ENCODE measurements around the gene PRKCI. TPM values are rescaled to one million over a fixed set of nuclear protein-coding genes. Genes with fewer than 3 reads are reported as not detected.
"Not testable (repeated sequence)": the region's sequence is repeated elsewhere in the genome, so short reads cannot be mapped to it uniquely, and the experiment has no call there.

PRKCI gene
- total RNA-seq, 1 donor from 2014 or later = 24.2 TPM

DNA sequence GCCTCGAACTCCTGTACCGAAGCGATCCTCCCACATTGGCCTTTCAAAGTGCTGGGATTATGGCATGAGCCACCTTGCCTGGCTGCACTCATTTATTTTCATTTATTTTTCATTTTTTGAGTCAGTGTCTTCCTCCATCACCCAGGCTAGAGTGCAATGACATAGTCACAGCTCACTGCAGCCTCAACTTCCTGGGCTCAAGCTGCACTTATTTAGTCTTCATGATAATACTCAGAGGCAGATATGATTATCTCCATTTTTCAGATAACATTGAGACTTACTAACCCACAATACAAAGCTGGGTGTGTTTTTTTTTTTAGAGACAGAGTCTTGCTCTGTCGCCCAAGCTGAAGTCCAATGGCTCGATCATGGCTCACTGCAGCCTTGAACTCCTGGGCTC is 10.0 kb downstream of the PRKCI start:
- Mint-ChIP-seq H3K4me1 (ENCODE audit: low read depth) (no peaks in the 10 kb centered on the region), H3K27me3 (ENCODE audit: insufficient read depth) (no peaks in the 10 kb centered on the region), H3K4me3 (no peak overlapping the region), H3K36me3 (ENCODE audit: low read depth) (peaks cover 10% of the 10 kb centered on the region), H3K9me3 (no peaks in the 10 kb centered on the region), H3K27ac (no peak overlapping the region)
- intact Hi-C loops (cut with micrococcal nuclease) = no loop called here
- DNase-seq (ENCODE audit: low spot score) = no peak

DNA sequence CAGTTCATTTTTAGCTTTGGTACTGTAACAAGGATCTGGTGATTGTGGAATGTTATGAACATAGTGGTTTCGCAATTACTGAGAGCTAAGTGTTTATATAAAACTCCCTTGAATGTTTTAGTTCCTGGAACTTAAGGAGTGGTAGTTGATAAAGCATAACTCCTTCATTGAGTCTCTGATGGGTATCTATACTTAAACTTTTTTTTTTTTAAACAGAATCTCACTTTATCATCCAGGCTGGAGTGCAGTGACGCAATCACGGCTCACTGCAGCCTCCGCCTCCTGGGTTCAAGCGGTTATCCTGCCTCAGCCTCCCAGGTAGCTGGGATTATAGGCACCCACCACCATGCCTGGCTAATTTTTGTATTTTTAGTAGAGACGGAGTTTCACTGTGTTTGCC is 11.3 kb downstream of the PRKCI start:
- peaks cover 10% of the 10 kb centered on the region for H3K36me3 Mint-ChIP-seq (ENCODE audit: low read depth)
- no peaks in the 10 kb centered on the region for H3K9me3 Mint-ChIP-seq
- no peak for DNase-seq (ENCODE audit: low spot score)
- no peaks in the 10 kb centered on the region for H3K27me3 Mint-ChIP-seq (ENCODE audit: insufficient read depth)
- intact Hi-C loops (cut with micrococcal nuclease) = no loop called here
- no peak overlapping the region for H3K27ac Mint-ChIP-seq
- no peak overlapping the region for H3K4me3 Mint-ChIP-seq
- H3K4me1 Mint-ChIP-seq (ENCODE audit: low read depth) = no peaks in the 10 kb centered on the region

GRCh38 chr3:170240142-170240541 is 17.9 kb downstream of the PRKCI start:
- Mint-ChIP-seq H3K4me3 (no peak overlapping the region), H3K4me1 (ENCODE audit: low read depth) (no peaks in the 10 kb centered on the region), H3K36me3 (ENCODE audit: low read depth) (peaks cover 11% of the 10 kb centered on the region), H3K9me3 (no peaks in the 10 kb centered on the region), H3K27ac (no peak overlapping the region), H3K27me3 (ENCODE audit: insufficient read depth) (no peaks in the 10 kb centered on the region)
- intact Hi-C loops (cut with micrococcal nuclease) = no loop called here
- no peak for DNase-seq (ENCODE audit: low spot score)

DNA sequence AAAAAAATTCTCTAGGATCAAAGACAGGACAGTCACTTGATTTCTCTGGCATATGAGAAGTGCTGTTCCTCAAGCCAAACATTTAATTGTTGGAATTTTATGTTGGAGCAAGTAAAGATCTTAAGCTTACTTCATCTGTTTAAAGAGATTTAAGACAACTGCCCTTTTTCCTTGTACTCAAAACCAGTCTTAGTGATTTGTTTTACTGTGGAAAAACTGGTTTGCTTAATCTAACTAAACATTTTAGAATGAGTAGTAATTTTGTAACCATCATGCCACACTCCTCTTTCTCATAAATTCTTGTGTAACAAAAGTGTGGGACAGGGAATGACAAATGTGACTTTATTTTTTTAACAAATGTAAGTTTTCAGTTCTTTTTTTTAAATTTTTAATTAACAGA is 18.4 kb downstream of the PRKCI start:
- DNase-seq (ENCODE audit: low spot score) = no peak
- no peak overlapping the region for H3K27ac Mint-ChIP-seq
- H3K27me3 Mint-ChIP-seq (ENCODE audit: insufficient read depth) = no peaks in the 10 kb centered on the region
- intact Hi-C loops (cut with micrococcal nuclease) = no loop called here
- H3K4me1 Mint-ChIP-seq (ENCODE audit: low read depth) = no peaks in the 10 kb centered on the region
- no peak overlapping the region for H3K4me3 Mint-ChIP-seq
- no peaks in the 10 kb centered on the region for H3K9me3 Mint-ChIP-seq
- H3K36me3 Mint-ChIP-seq (ENCODE audit: low read depth) = peaks cover 10% of the 10 kb centered on the region

- H3K9me3 Mint-ChIP-seq = no peaks in the 10 kb centered on the region
- peaks cover 7% of the 10 kb centered on the region for H3K4me1 Mint-ChIP-seq (ENCODE audit: low read depth)
- no peak for DNase-seq (ENCODE audit: low spot score)
- peaks cover 7% of the 10 kb centered on the region for H3K36me3 Mint-ChIP-seq (ENCODE audit: low read depth)
- H3K27me3 Mint-ChIP-seq (ENCODE audit: insufficient read depth) = no peaks in the 10 kb centered on the region
- no peak overlapping the region for H3K27ac Mint-ChIP-seq
- no peak overlapping the region for H3K4me3 Mint-ChIP-seq
- intact Hi-C loops (cut with micrococcal nuclease) = no loop called here
Measured at GRCh38 chr3:170244576-170244975, 22.4 kb downstream of the PRKCI start.

DNA sequence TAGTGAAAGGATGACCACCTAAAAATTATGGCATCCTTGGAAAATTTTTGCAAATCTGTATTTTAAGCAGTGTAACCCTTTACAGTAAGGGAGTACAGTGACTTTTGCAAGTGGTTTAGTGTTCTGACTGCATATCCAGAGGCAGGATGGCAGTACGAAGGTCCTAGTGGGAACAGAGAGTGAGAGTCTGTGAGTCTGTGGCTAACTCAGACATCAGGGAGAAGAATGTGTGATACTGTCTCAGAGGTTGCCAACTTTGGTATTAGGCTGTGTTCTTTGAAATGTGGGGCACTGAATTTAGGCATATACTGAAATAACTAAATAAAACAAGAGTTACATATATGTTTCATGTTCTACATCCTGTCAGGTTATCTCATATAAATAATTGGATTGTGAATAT is 25.7 kb downstream of the PRKCI start:
- no peak for DNase-seq (ENCODE audit: low spot score)
- H3K4me3 Mint-ChIP-seq = no peak overlapping the region
- H3K27ac Mint-ChIP-seq = no peak overlapping the region
- H3K27me3 Mint-ChIP-seq (ENCODE audit: insufficient read depth) = no peaks in the 10 kb centered on the region
- intact Hi-C loops (cut with micrococcal nuclease) = no loop called here
- peaks cover 5% of the 10 kb centered on the region for H3K36me3 Mint-ChIP-seq (ENCODE audit: low read depth)
- H3K4me1 Mint-ChIP-seq (ENCODE audit: low read depth) = peaks cover 7% of the 10 kb centered on the region
- H3K9me3 Mint-ChIP-seq = peaks cover 2% of the 10 kb centered on the region

DNA sequence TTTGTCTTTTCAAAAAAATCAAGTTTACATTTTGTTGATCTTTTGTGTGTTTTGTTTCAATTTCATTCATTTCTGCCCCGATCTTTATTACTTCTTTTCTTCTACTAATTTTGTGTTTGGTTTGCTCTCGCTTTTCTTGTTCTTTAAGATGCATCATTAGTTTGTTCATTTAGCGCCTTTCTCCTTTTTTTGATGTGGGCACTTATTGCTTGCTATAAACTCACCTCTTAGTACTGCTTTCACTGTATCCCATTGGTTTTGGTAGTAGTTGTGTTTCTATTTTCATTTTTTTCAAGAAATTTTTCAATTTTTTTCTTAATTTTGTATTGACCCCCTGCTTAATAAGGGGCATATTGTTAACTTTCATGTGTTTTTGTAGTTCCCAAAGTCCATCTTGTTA is 34.4 kb downstream of the PRKCI start:
- peaks cover 34% of the 10 kb centered on the region for H3K4me1 Mint-ChIP-seq (ENCODE audit: low read depth)
- peak overlapping the region; percentile 72 for H3K27ac Mint-ChIP-seq
- H3K27me3 Mint-ChIP-seq (ENCODE audit: insufficient read depth) = no peaks in the 10 kb centered on the region
- intact Hi-C loops (cut with micrococcal nuclease) = loop anchor here (5.0 kb wide), 2 partner anchors 199 to 1851 kb away; no protein-coding TSS in a partner anchor
- H3K36me3 Mint-ChIP-seq (ENCODE audit: low read depth) = peaks cover 32% of the 10 kb centered on the region
- H3K4me3 Mint-ChIP-seq = no peak overlapping the region
- peaks cover 10% of the 10 kb centered on the region for H3K9me3 Mint-ChIP-seq
- DNase-seq (ENCODE audit: low spot score) = no peak

DNA sequence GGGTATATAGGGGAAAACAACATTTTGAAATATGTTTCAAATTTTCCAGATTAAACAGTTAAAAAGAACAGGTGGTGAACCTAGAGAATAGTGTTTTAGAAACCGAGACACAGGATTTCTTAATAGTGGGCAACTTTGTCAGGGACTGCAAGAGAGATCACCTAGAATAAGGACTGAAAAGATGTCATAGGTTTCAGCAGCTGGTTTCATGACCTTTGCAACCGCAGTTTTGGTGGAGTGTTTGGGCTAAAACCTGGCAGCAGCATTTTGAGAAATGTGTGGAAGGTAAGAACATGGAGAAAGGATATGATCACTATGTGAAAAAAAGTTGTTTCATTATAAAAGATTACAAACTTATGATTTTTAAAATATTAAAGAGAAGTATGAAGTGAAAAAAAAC is 34.9 kb downstream of the PRKCI start:
- Mint-ChIP-seq H3K27ac (peak overlapping the region; percentile 72), H3K4me3 (no peak overlapping the region), H3K27me3 (ENCODE audit: insufficient read depth) (no peaks in the 10 kb centered on the region), H3K9me3 (peaks cover 10% of the 10 kb centered on the region), H3K4me1 (ENCODE audit: low read depth) (peaks cover 34% of the 10 kb centered on the region), H3K36me3 (ENCODE audit: low read depth) (peaks cover 32% of the 10 kb centered on the region)
- no peak for DNase-seq (ENCODE audit: low spot score)
- intact Hi-C loops (cut with micrococcal nuclease) = loop anchor here (1.0 to 5.0 kb wide), 4 partner anchors 76 to 1850 kb away; partner anchors contain the start of genes PHC3 and SKIL

DNA sequence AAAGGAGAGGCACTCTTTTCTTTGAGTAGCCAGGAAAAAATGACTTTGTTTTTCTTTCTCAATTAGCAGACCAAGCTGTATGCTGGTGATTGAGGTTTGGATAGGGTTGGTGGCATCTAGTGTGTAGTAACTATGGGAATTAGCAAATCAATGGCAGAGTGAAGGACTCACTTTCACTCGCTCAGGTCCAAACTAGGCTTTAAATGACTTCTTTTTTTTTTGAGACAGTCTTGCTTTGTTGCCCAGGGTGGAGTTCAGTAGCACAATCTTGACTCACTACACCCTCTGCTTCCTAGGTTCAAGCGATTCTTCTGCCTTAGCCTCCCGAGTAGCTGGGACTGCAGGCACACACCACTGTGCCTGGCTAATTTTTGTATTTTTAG is 35.9 kb downstream of the PRKCI start:
- H3K27me3 Mint-ChIP-seq (ENCODE audit: insufficient read depth) = no peaks in the 10 kb centered on the region
- H3K27ac Mint-ChIP-seq = peak overlapping the region; percentile 76
- H3K9me3 Mint-ChIP-seq = peaks cover 6% of the 10 kb centered on the region
- intact Hi-C loops (cut with micrococcal nuclease) = loop anchor here (1.0 to 5.0 kb wide), 4 partner anchors 19 to 1849 kb away; partner anchors contain the start of gene PRKCI
- H3K4me3 Mint-ChIP-seq = peak overlapping the region; percentile 63
- peaks cover 34% of the 10 kb centered on the region for H3K4me1 Mint-ChIP-seq (ENCODE audit: low read depth)
- no peak for DNase-seq (ENCODE audit: low spot score)
- H3K36me3 Mint-ChIP-seq (ENCODE audit: low read depth) = peaks cover 29% of the 10 kb centered on the region

- Mint-ChIP-seq H3K27me3 (ENCODE audit: insufficient read depth) (no peaks in the 10 kb centered on the region), H3K4me3 (no peak overlapping the region), H3K36me3 (ENCODE audit: low read depth) (peaks cover 25% of the 10 kb centered on the region), H3K4me1 (ENCODE audit: low read depth) (peaks cover 34% of the 10 kb centered on the region), H3K27ac (peak overlapping the region; percentile 53), H3K9me3 (peaks cover 6% of the 10 kb centered on the region)
- intact Hi-C loops (cut with micrococcal nuclease) = loop anchor here (2.0 to 5.0 kb wide), 3 partner anchors 17 to 1847 kb away; no protein-coding TSS in a partner anchor
- no peak for DNase-seq (ENCODE audit: low spot score)
Measured at GRCh38 chr3:170259907-170260306, 37.7 kb downstream of the PRKCI start.

DNA sequence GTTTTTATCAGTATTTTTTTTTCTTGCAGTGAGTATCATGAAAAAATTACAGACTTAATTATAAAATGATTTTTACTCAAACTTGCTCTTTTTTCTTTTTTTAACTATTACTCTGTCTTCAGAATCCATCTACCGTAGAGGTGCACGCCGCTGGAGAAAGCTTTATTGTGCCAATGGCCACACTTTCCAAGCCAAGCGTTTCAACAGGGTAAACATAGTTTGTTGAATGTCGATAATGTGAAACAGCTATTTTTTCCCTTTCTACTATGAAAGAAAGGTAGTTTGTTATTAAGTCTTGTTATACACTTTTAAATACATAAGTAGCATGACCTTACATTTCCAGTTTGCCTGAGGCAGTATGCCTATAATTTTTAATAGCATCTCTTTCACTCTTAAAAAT is 45.6 kb downstream of the PRKCI start:
- H3K27ac Mint-ChIP-seq = no peak overlapping the region
- intact Hi-C loops (cut with micrococcal nuclease) = no loop called here
- peaks cover 7% of the 10 kb centered on the region for H3K36me3 Mint-ChIP-seq (ENCODE audit: low read depth)
- H3K4me3 Mint-ChIP-seq = no peak overlapping the region
- no peaks in the 10 kb centered on the region for H3K4me1 Mint-ChIP-seq (ENCODE audit: low read depth)
- no peaks in the 10 kb centered on the region for H3K27me3 Mint-ChIP-seq (ENCODE audit: insufficient read depth)
- DNase-seq (ENCODE audit: low spot score) = no peak
- no peaks in the 10 kb centered on the region for H3K9me3 Mint-ChIP-seq

GRCh38 chr3:170269673-170270254 is 47.5 kb downstream of the PRKCI start:
- H3K27me3 Mint-ChIP-seq (ENCODE audit: insufficient read depth); intact Hi-C loops (cut with micrococcal nuclease); H3K27ac Mint-ChIP-seq: not testable (repeated sequence)

DNA sequence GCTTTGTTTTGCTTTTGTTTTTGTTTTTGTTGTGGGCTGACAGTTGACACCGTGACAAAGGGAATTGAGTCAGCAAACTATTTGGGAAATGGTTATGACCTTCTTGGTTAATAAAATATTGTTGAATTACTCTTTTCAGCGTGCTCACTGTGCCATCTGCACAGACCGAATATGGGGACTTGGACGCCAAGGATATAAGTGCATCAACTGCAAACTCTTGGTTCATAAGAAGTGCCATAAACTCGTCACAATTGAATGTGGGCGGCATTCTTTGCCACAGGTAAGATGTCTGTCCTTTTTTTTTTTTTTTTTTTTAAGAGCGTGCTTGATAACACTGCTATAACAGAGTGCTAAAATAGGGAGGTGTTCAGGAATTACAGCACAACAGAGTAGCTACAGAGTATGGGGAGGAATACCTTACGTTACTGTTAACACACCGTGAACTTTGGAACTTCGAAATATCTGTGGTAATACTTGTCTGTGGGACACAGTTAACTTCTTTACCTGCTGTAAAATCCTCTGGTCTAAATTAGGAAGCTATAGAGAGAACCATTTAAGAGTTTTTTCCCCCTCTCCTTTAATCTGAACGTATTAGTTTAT is 48.2 kb downstream of the PRKCI start:
- Mint-ChIP-seq H3K27me3 (ENCODE audit: insufficient read depth) (no peaks in the 10 kb centered on the region), H3K4me3 (no peak overlapping the region), H3K4me1 (ENCODE audit: low read depth) (peaks cover 7% of the 10 kb centered on the region), H3K27ac (no peak overlapping the region), H3K36me3 (ENCODE audit: low read depth) (peaks cover 12% of the 10 kb centered on the region), H3K9me3 (no peaks in the 10 kb centered on the region)
- intact Hi-C loops (cut with micrococcal nuclease) = no loop called here
- no peak for DNase-seq (ENCODE audit: low spot score)

More at GRCh38 chr3:170269673-170270254, 47.5 kb downstream of the PRKCI start:
- not testable (repeated sequence) for H3K9me3 Mint-ChIP-seq; H3K4me3 Mint-ChIP-seq; DNase-seq (ENCODE audit: low spot score); H3K4me1 Mint-ChIP-seq (ENCODE audit: low read depth)
- peaks cover 12% of the 10 kb centered on the region for H3K36me3 Mint-ChIP-seq (ENCODE audit: low read depth)

Data from activated T-helper 1 cell treated with anti-CD3 and anti-CD28 coated beads, Interleukin-12 subunit alpha, Interleukin-12 subunit beta, Interleukin-2, Interleukin-4 antibody, amounts not matched to agents 30 ng/mL and 10 ng/mL and 1 ng/mL, durations not matched to agents 14 hours and 24 hours and 36 hours (primary cell).